SK-N-SH treated with all-trans-retinoic acid at 6 μM for 48 hours (cell line): ENCODE results near the gene CTNND2.

ENCODE experiments used
- ATAC-seq: fragments of 200-7000 bp; cut with Tn5 transposase; 3 replicates; pipeline ENCODE4 v1.9.1; 2020; ENCODE audit warnings: mild to moderate bottlenecking, moderate library complexity
- ARNTL ChIP-seq: fragments of 450-650 bp; formaldehyde crosslinking; IDR thresholded peaks from 2 replicates; pipeline ENCODE4 v1.5.0; 2020; ENCODE audit warnings: low read depth, mild to moderate bottlenecking, moderate library complexity, borderline replicate concordance
- CSDC2 ChIP-seq: fragments of 250-450 bp; sonication (Bioruptor Pico); IDR thresholded peaks from 2 replicates; pipeline ENCODE4 v1.5.0; 2020; ENCODE audit warnings: mild to moderate bottlenecking, moderate library complexity
- ESRRG ChIP-seq: fragments of 250-450 bp; sonication (Bioruptor Pico); IDR thresholded peaks from 2 replicates; pipeline ENCODE4 v1.6.1; 2021; ENCODE audit warnings: mild to moderate bottlenecking
- GLIS3 ChIP-seq: fragments of 250-450 bp; sonication (Bioruptor Pico); IDR thresholded peaks from 2 replicates; pipeline ENCODE4 v1.5.0; 2020; ENCODE audit warnings: mild to moderate bottlenecking, moderate library complexity
- ISL1 ChIP-seq: fragments of 250-450 bp; sonication (Bioruptor Pico); IDR thresholded peaks from 2 replicates; pipeline ENCODE4 v2.1.2; 2022; ENCODE audit warnings: mild to moderate bottlenecking, moderate library complexity
- OSR1 ChIP-seq: fragments of 250-450 bp; sonication (Bioruptor Pico); IDR thresholded peaks from 2 replicates; pipeline ENCODE4 v1.8.0; 2022; ENCODE audit warnings: moderate library complexity, mild to moderate bottlenecking, inconsistent platforms
- RARB ChIP-seq: fragments of 250-450 bp; sonication (Bioruptor Pico); IDR thresholded peaks from 2 replicates; pipeline ENCODE4 v1.8.0; 2021; ENCODE audit warnings: mild to moderate bottlenecking, moderate library complexity
- SNAI2 ChIP-seq: fragments of 250-450 bp; sonication (Bioruptor Pico); IDR thresholded peaks from 2 replicates; pipeline ENCODE4 v1.5.0; 2020; ENCODE audit warnings: mild to moderate bottlenecking, moderate library complexity
- TCF4 ChIP-seq: fragments of 250-450 bp; sonication (Bioruptor Pico); IDR thresholded peaks from 2 replicates; pipeline ENCODE4 v1.8.0; 2021; ENCODE audit warnings: mild to moderate bottlenecking, moderate library complexity, borderline replicate concordance
- TOX ChIP-seq: fragments of 250-450 bp; sonication (Bioruptor Pico); IDR thresholded peaks from 2 replicates; pipeline ENCODE4 v1.8.0; 2021; ENCODE audit warnings: mild to moderate bottlenecking, moderate library complexity, borderline replicate concordance
- ZC3H10 ChIP-seq: fragments of 250-450 bp; sonication (Bioruptor Pico); IDR thresholded peaks from 2 replicates; pipeline ENCODE4 v1.5.1; 2021; ENCODE audit warnings: mild to moderate bottlenecking, moderate library complexity
- ZFP3 ChIP-seq: fragments of 250-450 bp; sonication (Bioruptor Pico); IDR thresholded peaks from 2 replicates; pipeline ENCODE4 v1.5.0; 2020; ENCODE audit warnings: mild to moderate bottlenecking, moderate library complexity
- ZFP30 ChIP-seq: fragments of 450-650 bp; formaldehyde crosslinking; IDR thresholded peaks from 2 replicates; pipeline ENCODE4 v1.5.0; 2022; ENCODE audit warnings: mild to moderate bottlenecking, moderate library complexity
- ZNF565 ChIP-seq: fragments of 450-650 bp; formaldehyde crosslinking; conservative IDR thresholded peaks from 2 replicates; pipeline ENCODE4 v1.5.0; 2020; ENCODE audit warnings: low read depth, mild to moderate bottlenecking, moderate library complexity
- ZNF70 ChIP-seq: fragments of 450-650 bp; formaldehyde crosslinking; IDR thresholded peaks from 2 replicates; pipeline ENCODE4 v1.5.0; 2020; ENCODE audit warnings: mild to moderate bottlenecking, moderate library complexity
- ZNF8 ChIP-seq: fragments of 450-650 bp; formaldehyde crosslinking; IDR thresholded peaks from 2 replicates; pipeline ENCODE4 v1.5.0; 2020; ENCODE audit warnings: mild to moderate bottlenecking, moderate library complexity
- TF ChIP-seq, protein P1 (sequence below): fragments of 250-450 bp; sonication (Bioruptor Pico); IDR thresholded peaks from 2 replicates; pipeline ENCODE4 v1.8.0; 2021; ENCODE audit warnings: low read depth, mild to moderate bottlenecking, moderate library complexity, borderline replicate concordance
- TF ChIP-seq, protein P2 (sequence below): fragments of 250-450 bp; sonication (Bioruptor Pico); IDR thresholded peaks from 2 replicates; pipeline ENCODE4 v1.8.0; 2020; ENCODE audit warnings: mild to moderate bottlenecking, moderate library complexity, borderline replicate concordance
- TF ChIP-seq, protein P3 (sequence below): fragments of 250-450 bp; sonication (Bioruptor Pico); IDR thresholded peaks from 2 replicates; pipeline ENCODE4 v1.5.1; 2021; ENCODE audit warnings: mild to moderate bottlenecking, moderate library complexity

CTNND2 gene

DNA sequence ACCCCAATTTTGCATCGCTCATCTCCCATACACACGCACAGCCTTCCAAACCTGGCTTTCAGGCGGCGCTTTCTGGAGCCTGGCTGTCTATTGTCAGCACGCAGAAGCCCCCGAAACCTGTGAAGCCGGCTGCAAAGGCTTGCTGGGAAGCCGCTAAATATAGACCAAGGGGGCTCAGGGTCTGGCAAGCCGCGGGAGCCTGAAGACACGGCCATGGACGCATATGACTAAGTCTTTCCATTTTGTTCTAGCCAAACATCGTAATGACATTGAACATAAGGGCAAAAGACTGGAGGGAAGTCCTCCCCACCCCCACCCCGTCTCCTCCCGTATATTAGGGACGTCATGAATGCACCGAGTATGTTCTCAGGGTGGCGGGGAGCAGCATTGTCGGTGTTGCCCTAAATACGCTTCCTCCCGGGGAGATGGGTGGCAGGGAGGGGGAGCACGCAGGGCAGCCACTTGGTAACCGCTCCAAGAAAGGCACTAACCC lies 1.1 kb downstream of the CTNND2 start (continued):
- TF ChIP-seq TOX (CRISPR knock-in tag) (no peak), OSR1 (no peak), CSDC2 (no peak)
- TF ChIP-seq, protein P1, sequence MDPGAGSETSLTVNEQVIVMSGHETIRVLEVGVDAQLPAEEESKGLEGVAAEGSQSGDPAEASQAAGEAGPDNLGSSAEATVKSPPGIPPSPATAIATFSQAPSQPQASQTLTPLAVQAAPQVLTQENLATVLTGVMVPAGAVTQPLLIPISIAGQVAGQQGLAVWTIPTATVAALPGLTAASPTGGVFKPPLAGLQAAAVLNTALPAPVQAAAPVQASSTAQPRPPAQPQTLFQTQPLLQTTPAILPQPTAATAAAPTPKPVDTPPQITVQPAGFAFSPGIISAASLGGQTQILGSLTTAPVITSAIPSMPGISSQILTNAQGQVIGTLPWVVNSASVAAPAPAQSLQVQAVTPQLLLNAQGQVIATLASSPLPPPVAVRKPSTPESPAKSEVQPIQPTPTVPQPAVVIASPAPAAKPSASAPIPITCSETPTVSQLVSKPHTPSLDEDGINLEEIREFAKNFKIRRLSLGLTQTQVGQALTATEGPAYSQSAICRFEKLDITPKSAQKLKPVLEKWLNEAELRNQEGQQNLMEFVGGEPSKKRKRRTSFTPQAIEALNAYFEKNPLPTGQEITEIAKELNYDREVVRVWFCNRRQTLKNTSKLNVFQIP (CRISPR knock-in tag) = no peak
- TF ChIP-seq, protein P2, sequence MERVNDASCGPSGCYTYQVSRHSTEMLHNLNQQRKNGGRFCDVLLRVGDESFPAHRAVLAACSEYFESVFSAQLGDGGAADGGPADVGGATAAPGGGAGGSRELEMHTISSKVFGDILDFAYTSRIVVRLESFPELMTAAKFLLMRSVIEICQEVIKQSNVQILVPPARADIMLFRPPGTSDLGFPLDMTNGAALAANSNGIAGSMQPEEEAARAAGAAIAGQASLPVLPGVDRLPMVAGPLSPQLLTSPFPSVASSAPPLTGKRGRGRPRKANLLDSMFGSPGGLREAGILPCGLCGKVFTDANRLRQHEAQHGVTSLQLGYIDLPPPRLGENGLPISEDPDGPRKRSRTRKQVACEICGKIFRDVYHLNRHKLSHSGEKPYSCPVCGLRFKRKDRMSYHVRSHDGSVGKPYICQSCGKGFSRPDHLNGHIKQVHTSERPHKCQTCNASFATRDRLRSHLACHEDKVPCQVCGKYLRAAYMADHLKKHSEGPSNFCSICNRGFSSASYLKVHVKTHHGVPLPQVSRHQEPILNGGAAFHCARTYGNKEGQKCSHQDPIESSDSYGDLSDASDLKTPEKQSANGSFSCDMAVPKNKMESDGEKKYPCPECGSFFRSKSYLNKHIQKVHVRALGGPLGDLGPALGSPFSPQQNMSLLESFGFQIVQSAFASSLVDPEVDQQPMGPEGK (CRISPR knock-in tag) = no peak

DNA sequence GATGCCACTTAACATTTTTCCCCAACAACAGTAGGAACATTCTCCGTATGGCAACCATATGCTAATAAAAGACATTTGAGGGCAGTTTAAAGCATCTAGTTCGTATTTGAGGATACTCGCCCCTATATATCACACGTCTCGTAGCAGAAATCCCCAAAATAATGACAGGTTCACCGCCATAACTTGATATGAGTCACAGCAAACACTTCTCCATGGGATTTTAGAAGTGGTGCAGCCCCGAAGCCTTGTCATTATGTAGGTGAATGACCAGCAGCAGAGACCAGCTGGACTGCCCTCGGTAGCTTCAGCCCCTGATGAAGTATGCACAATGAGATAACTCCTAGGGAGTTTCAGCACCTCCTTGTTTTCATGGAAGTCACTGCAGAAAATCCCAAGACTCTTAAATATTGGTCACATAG lies 2.0 kb downstream of the CTNND2 start:
- no peak for ATAC-seq
- TF ChIP-seq CSDC2 = no peak
- no peak for TF ChIP-seq SNAI2 (CRISPR knock-in tag)
- no peak for TF ChIP-seq TCF4 (CRISPR knock-in tag)
- TF ChIP-seq, protein P1 (CRISPR knock-in tag) = no peak
- no peak for TF ChIP-seq ZC3H10
- TF ChIP-seq ZFP3 (CRISPR knock-in tag) = no peak
- no peak for TF ChIP-seq ZNF565 (CRISPR knock-in tag)
- TF ChIP-seq, all 23 proteins: peak for 0

DNA sequence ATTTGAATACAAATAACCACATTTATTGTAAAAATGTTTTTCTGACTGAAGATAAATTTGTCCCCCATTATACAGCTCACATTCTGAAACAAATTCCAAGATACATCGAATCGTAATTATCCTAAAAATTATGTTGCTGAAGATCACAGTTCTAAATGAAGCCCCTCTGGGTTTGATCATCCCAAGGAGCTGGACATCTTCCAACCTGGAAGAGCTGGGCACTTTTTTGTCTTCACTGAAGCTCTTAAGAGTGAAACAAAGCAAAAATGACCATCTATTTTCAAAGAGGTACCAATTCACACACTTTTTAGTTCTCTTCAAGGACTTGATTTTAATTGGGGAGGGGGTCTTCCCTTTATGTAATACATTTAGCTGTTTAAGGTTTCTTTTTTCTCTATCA lies 5.5 kb downstream of the CTNND2 start:
- no peak for TF ChIP-seq ARNTL (CRISPR knock-in tag)
- no peak for TF ChIP-seq ISL1
- TF ChIP-seq CSDC2 = no peak
- no peak for TF ChIP-seq ZNF8
- no peak for TF ChIP-seq GLIS3
- no peak for TF ChIP-seq ZNF70 (CRISPR knock-in tag)
- TF ChIP-seq RARB (CRISPR knock-in tag) = no peak
- no peak for TF ChIP-seq ZFP30
- TF ChIP-seq OSR1 = no peak
- TF ChIP-seq, protein P3, sequence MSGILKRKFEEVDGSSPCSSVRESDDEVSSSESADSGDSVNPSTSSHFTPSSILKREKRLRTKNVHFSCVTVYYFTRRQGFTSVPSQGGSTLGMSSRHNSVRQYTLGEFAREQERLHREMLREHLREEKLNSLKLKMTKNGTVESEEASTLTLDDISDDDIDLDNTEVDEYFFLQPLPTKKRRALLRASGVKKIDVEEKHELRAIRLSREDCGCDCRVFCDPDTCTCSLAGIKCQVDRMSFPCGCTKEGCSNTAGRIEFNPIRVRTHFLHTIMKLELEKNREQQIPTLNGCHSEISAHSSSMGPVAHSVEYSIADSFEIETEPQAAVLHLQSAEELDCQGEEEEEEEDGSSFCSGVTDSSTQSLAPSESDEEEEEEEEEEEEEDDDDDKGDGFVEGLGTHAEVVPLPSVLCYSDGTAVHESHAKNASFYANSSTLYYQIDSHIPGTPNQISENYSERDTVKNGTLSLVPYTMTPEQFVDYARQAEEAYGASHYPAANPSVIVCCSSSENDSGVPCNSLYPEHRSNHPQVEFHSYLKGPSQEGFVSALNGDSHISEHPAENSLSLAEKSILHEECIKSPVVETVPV (CRISPR knock-in tag) = no peak
- TF ChIP-seq SNAI2 (CRISPR knock-in tag) = no peak
- TF ChIP-seq TCF4 (CRISPR knock-in tag) = no peak
- TF ChIP-seq TOX (CRISPR knock-in tag) = no peak
- TF ChIP-seq, protein P1 (CRISPR knock-in tag) = no peak
- TF ChIP-seq, protein P2 (CRISPR knock-in tag) = no peak
- TF ChIP-seq ZNF565 (CRISPR knock-in tag) = no peak
- TF ChIP-seq ESRRG (CRISPR knock-in tag) = no peak
- no peak for ATAC-seq
